ENCODE data around the gene ITGB3. TPM values are rescaled to one million over a fixed set of nuclear protein-coding genes. Genes with fewer than 3 reads are reported as not detected.
A peak's percentile ranks its signal among the peaks of the same experiment; 100 is the strongest.

ITGB3 gene
- total and polyA plus RNA-seq, 10 of the 15 experiments (the other 5 are each of a cell fraction or from before 2014, with no cell fraction given), result 0.69 to 22.8 (median 13.6) TPM

- no peak for TF ChIP-seq MYB (IDR thresholded peaks at IDR 0.05; ENCODE audit: borderline replicate concordance, low read depth, low read length)
- no peak for TF ChIP-seq NFIC (IDR thresholded peaks at IDR 0.05; ENCODE audit: low read depth, low read length)
- no peak for TF ChIP-seq HDGF (IDR thresholded peaks at IDR 0.05)
- 0 out of 2 replicates have a peak, but pooled peaks have one; percentile 46 for TF ChIP-seq ZNF24 (IDR thresholded peaks at IDR 0.05)
- TF ChIP-seq, protein P1, sequence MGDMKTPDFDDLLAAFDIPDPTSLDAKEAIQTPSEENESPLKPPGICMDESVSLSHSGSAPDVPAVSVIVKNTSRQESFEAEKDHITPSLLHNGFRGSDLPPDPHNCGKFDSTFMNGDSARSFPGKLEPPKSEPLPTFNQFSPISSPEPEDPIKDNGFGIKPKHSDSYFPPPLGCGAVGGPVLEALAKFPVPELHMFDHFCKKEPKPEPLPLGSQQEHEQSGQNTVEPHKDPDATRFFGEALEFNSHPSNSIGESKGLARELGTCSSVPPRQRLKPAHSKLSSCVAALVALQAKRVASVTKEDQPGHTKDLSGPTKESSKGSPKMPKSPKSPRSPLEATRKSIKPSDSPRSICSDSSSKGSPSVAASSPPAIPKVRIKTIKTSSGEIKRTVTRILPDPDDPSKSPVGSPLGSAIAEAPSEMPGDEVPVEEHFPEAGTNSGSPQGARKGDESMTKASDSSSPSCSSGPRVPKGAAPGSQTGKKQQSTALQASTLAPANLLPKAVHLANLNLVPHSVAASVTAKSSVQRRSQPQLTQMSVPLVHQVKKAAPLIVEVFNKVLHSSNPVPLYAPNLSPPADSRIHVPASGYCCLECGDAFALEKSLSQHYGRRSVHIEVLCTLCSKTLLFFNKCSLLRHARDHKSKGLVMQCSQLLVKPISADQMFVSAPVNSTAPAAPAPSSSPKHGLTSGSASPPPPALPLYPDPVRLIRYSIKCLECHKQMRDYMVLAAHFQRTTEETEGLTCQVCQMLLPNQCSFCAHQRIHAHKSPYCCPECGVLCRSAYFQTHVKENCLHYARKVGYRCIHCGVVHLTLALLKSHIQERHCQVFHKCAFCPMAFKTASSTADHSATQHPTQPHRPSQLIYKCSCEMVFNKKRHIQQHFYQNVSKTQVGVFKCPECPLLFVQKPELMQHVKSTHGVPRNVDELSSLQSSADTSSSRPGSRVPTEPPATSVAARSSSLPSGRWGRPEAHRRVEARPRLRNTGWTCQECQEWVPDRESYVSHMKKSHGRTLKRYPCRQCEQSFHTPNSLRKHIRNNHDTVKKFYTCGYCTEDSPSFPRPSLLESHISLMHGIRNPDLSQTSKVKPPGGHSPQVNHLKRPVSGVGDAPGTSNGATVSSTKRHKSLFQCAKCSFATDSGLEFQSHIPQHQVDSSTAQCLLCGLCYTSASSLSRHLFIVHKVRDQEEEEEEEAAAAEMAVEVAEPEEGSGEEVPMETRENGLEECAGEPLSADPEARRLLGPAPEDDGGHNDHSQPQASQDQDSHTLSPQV (IDR thresholded peaks at IDR 0.05), result peak; percentile 66; the same call in 1 of the 2 replicates
- TF ChIP-seq ZSCAN29 (IDR thresholded peaks at IDR 0.05), result peak; percentile 81
- TF ChIP-seq MXI1 (IDR thresholded peaks at IDR 0.05; ENCODE audit: low read depth, low read length), result peak; percentile 61; the same call in 1 of the 2 replicates
- no peak for TF ChIP-seq BCL3 (IDR thresholded peaks at IDR 0.05; ENCODE audit: borderline replicate concordance, insufficient read depth, low read depth, low read length, poor library complexity, severe bottlenecking)
- TF ChIP-seq, protein P2, sequence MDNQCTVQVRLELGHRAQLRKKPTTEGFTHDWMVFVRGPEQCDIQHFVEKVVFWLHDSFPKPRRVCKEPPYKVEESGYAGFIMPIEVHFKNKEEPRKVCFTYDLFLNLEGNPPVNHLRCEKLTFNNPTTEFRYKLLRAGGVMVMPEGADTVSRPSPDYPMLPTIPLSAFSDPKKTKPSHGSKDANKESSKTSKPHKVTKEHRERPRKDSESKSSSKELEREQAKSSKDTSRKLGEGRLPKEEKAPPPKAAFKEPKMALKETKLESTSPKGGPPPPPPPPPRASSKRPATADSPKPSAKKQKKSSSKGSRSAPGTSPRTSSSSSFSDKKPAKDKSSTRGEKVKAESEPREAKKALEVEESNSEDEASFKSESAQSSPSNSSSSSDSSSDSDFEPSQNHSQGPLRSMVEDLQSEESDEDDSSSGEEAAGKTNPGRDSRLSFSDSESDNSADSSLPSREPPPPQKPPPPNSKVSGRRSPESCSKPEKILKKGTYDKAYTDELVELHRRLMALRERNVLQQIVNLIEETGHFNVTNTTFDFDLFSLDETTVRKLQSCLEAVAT (IDR thresholded peaks at IDR 0.05), result peak; percentile 95
- peak; percentile 26 for TF ChIP-seq RELA (IDR thresholded peaks at IDR 0.05; ENCODE audit: borderline replicate concordance, partially characterized antibody)
- peak; percentile 20; the same call in 1 of the 2 replicates for TF ChIP-seq HCFC1 (IDR thresholded peaks at IDR 0.05; ENCODE audit: low read length)
- TF ChIP-seq SMC3 (IDR thresholded peaks at IDR 0.05; ENCODE audit: borderline replicate concordance, low read length), result peak; percentile 100
- TF ChIP-seq NR2C2 (IDR thresholded peaks at IDR 0.05; ENCODE audit: borderline replicate concordance, control insufficient read depth, insufficient read length, low read depth), result no peak
- peak; percentile 68; the same call in 1 of the 2 replicates for TF ChIP-seq NBN (IDR thresholded peaks at IDR 0.05)
- TF ChIP-seq KDM1A (IDR thresholded peaks at IDR 0.05; ENCODE audit: borderline replicate concordance), result no peak
- TF ChIP-seq TBL1XR1 (IDR thresholded peaks at IDR 0.05; ENCODE audit: low read depth, low read length), result peak; percentile 58; the same call in 1 of the 2 replicates
- TF ChIP-seq, protein P3, sequence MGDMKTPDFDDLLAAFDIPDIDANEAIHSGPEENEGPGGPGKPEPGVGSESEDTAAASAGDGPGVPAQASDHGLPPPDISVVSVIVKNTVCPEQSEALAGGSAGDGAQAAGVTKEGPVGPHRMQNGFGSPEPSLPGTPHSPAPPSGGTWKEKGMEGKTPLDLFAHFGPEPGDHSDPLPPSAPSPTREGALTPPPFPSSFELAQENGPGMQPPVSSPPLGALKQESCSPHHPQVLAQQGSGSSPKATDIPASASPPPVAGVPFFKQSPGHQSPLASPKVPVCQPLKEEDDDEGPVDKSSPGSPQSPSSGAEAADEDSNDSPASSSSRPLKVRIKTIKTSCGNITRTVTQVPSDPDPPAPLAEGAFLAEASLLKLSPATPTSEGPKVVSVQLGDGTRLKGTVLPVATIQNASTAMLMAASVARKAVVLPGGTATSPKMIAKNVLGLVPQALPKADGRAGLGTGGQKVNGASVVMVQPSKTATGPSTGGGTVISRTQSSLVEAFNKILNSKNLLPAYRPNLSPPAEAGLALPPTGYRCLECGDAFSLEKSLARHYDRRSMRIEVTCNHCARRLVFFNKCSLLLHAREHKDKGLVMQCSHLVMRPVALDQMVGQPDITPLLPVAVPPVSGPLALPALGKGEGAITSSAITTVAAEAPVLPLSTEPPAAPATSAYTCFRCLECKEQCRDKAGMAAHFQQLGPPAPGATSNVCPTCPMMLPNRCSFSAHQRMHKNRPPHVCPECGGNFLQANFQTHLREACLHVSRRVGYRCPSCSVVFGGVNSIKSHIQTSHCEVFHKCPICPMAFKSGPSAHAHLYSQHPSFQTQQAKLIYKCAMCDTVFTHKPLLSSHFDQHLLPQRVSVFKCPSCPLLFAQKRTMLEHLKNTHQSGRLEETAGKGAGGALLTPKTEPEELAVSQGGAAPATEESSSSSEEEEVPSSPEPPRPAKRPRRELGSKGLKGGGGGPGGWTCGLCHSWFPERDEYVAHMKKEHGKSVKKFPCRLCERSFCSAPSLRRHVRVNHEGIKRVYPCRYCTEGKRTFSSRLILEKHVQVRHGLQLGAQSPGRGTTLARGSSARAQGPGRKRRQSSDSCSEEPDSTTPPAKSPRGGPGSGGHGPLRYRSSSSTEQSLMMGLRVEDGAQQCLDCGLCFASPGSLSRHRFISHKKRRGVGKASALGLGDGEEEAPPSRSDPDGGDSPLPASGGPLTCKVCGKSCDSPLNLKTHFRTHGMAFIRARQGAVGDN (IDR thresholded peaks at IDR 0.05), result peak; percentile 65
- no peak; the same call in 1 of the 2 replicates for TF ChIP-seq GATAD2B (conservative IDR thresholded peaks at IDR 0.05; ENCODE audit: low read depth)
These were observed 23.8 kb upstream of the ITGB3 start (continued) for GRCh38 chr17:47229535-47230443.
